Measurements from ENCODE around the gene KLRC1.
"Not testable (repeated sequence)": the region's sequence is repeated elsewhere in the genome, so short reads cannot be mapped to it uniquely, and the experiment has no call there.

Gene KLRC1

GRCh38 chr12:10409392-10409791 is 43.8 kb downstream of the KLRC1 start, which contains the start of gene KLRC4:
Gene KLRC4, minus strand, starts transcription at chr12:10409757. Its CDS starts 182 bp downstream, at chr12:10409575.
- no peak for DNase-seq

GRCh38 chr12:10408842-10409241 is 44.3 kb downstream of the KLRC1 start:
- no peak for DNase-seq

- no peak for DNase-seq
Observed at GRCh38 chr12:10406725-10407124, 46.5 kb downstream of the KLRC1 start.

- no peak for DNase-seq
Observed at GRCh38 chr12:10405294-10405693, 47.9 kb downstream of the KLRC1 start.

GRCh38 chr12:10404798-10405197 is 48.4 kb downstream of the KLRC1 start:
- no peak for DNase-seq

GRCh38 chr12:10400829-10401228 is 52.3 kb downstream of the KLRC1 start:
- DNase-seq, result no peak

- no peak for DNase-seq
Observed at GRCh38 chr12:10398168-10398567, 55.0 kb downstream of the KLRC1 start.

GRCh38 chr12:10397296-10397695 is 55.9 kb downstream of the KLRC1 start:
- DNase-seq, result no peak

GRCh38 chr12:10396176-10396575 is 57.0 kb downstream of the KLRC1 start:
- DNase-seq, result not testable (repeated sequence)

Data from stimulated activated naive CD4-positive, alpha-beta T cell (primary cell).